HG03442 (cell line): ENCODE measurements around the gene FAM83D.

ENCODE experiments used
- ATAC-seq: cut with Tn5 transposase; IDR thresholded peaks from one replicate; pipeline ENCODE4 v1.9.1; 2021; ENCODE audit warnings: mild to moderate bottlenecking, moderate library complexity; ENCODE audit not compliant: unreplicated experiment

FAM83D gene

GRCh38 chr20:38894091-38894847, 31.9 kb upstream of the FAM83D start:
- ATAC-seq, result peak; percentile 3

- no peak for ATAC-seq
Measured at GRCh38 chr20:38895098-38895949, 30.9 kb upstream of the FAM83D start.

GRCh38 chr20:38896009-38896594, 30.1 kb upstream of the FAM83D start:
- no peak for ATAC-seq

- ATAC-seq, result no peak
Measured at GRCh38 chr20:38897267-38897666, 28.9 kb upstream of the FAM83D start.

GRCh38 chr20:38900606-38901005, 25.6 kb upstream of the FAM83D start:
- ATAC-seq, result no peak

- no peak for ATAC-seq
Measured at GRCh38 chr20:38902601-38903000, 23.6 kb upstream of the FAM83D start.

- no peak for ATAC-seq
Measured at GRCh38 chr20:38903335-38903734, 22.9 kb upstream of the FAM83D start.

- ATAC-seq, result no peak
Measured at GRCh38 chr20:38905375-38905774, 20.8 kb upstream of the FAM83D start.

- ATAC-seq, result no peak
Measured at GRCh38 chr20:38907918-38908677, 18.1 kb upstream of the FAM83D start.

- no peak for ATAC-seq
Measured at GRCh38 chr20:38915355-38915754, 10.9 kb upstream of the FAM83D start.

- ATAC-seq, result no peak
Measured at GRCh38 chr20:38917657-38918056, 8.6 kb upstream of the FAM83D start.

GRCh38 chr20:38918172-38918571, 8.0 kb upstream of the FAM83D start:
- ATAC-seq, result no peak

GRCh38 chr20:38919683-38920082, 6.5 kb upstream of the FAM83D start:
- ATAC-seq, result no peak

GRCh38 chr20:38920411-38920810, 5.8 kb upstream of the FAM83D start:
- ATAC-seq, result no peak

- no peak for ATAC-seq
Measured at GRCh38 chr20:38920851-38921250, 5.4 kb upstream of the FAM83D start.

- ATAC-seq, result no peak
Measured at GRCh38 chr20:38924718-38925117, 1.5 kb upstream of the FAM83D start.

- no peak for ATAC-seq
Measured at GRCh38 chr20:38926934-38927616, 858 bp downstream of the FAM83D start.

GRCh38 chr20:38927902-38928578, 1.8 kb downstream of the FAM83D start:
- no peak for ATAC-seq

- ATAC-seq, result no peak
Measured at GRCh38 chr20:38930242-38930569, 4.0 kb downstream of the FAM83D start.

GRCh38 chr20:38931984-38932383, 5.8 kb downstream of the FAM83D start:
- no peak for ATAC-seq
